GM18508 (cell line): Measurements from ENCODE around the gene DDX25.

Experiments
- ATAC-seq: cut with Tn5 transposase; IDR thresholded peaks from one replicate; pipeline ENCODE4 v1.9.1; 2021; ENCODE audit warnings: moderate number of reproducible peaks; ENCODE audit not compliant: insufficient read depth, unreplicated experiment

DDX25 gene

DNA sequence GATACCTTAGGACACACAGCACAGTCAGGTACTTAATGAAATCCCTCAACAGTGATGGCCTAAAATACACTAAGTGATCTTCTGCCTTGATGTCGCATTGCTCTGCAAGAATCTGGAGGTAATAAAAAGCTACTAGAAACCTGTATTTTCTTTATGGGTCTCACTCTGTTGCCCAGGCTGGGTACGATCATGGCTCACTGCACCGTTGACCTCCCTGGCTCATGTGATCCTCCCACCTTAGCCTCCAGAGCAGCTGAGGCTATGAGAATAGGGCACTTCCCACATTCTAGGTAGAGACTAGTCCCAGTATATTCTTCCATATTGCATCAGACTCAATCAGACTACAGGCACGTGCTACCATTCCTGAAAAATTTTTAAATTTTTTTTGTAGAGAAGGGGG lies 63.2 kb downstream of the DDX25 start:
- no peak for ATAC-seq

DNA sequence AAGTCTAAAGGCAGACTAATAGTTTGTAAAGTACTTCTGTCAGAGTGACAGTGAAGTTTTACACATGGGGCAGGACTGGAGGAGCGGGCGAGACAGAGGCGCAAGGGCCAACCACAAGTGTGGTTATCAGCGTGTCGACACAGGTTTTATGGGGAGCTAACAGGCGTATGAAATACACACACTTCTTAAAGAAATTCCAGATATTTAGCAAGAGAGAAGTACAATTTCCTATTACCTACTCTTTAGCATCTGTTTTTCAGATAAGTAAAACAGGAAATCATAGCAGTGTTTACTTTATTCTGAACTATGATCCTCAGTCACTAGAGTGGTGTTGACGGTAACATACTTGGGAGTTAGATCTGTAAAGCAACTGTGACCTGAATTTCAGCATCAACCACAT lies 64.0 kb downstream of the DDX25 start:
- no peak for ATAC-seq

DNA sequence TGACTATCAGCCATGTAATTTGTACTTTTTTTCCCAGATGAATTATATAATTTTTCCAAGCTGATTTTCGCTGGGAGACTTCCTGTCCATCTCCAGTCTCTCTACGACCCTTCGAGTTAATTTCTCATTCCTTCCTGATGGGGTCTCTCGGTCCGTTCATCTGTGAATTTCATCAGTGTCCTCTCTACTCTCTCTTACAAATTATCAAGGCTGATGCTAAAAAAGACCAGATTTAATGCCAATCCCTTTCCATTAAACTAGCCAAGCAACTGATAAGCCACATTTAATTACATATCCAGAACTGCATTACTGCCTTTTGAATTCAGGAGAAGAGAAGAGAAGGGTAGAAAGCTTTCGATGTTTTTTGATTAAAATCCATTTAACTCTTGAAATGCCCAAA lies 67.3 kb downstream of the DDX25 start:
- no peak for ATAC-seq

DNA sequence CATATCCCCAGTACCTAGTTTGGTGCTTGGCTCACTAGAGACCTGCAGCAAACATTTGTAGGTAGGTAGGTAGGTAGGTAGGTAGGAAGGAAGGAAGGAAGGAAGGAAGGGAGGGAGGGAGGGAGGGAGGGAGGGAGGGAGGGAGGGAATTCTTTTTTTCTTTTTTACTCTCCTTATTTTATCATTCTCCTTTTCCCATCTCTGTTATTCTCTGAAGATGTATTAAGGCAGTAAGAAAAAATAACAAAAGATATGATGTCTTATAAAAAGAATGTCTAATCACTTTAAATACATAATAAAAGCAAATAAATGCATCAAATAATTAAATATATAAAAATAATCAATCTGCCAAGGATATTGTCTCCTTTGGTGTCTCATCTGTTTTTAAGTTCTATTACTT lies 70.0 kb downstream of the DDX25 start:
- no peak for ATAC-seq

DNA sequence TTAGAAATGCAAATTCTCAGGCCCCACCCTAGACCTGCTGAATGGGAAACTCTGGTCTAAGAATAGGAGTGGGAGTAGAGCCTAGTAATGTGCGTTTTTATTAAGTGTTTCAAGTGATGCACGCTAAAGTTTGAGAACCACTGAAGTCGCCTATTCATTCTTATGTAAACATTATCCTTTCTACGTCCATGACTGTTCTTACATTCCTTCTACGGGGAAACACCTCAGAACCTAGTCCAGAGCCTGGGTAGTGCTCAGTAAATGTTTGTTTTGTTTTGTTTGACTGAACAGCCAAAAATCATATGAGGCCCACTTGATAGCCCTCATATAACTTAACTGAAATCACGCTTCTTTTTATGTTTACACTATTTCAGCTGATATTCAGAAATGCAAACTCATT lies 71.3 kb downstream of the DDX25 start:
- no peak for ATAC-seq

DNA sequence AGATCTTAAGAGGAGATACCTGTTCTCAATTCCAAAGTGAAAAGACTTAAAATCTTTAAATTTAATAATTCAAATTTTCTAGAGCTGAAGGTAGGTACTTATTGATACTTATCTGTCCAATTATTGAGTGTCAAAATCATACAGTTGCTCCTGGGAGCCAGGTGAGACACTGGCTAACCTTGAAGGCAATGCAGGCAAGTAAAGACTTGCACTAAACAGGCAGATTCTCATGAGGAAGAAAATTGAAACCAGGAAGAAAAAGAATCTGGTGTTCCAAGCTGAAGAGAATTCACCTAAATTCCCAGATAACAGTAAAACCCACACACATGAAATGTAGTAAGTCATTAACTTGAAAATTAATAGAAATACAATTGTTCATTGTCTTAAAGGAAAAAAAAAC lies 71.8 kb downstream of the DDX25 start:
- no peak for ATAC-seq

DNA sequence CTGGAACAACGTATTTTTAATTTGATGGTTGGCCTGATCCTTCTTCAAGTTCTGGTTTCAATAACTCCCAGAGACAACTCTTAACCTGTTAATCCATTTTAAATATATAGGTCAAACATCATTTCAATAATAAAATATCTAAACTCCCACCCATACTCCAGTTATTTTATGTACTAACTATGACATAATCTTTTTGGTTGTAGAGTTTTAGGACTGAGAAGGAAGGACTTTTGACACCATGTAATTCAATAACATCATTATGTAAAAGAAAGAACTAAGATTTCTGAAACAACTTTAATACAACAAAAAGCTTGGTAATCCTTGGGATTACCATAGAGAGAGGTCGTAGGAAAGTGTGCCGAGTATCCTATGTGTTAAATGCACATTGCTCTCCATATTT lies 73.0 kb downstream of the DDX25 start:
- no peak for ATAC-seq

DNA sequence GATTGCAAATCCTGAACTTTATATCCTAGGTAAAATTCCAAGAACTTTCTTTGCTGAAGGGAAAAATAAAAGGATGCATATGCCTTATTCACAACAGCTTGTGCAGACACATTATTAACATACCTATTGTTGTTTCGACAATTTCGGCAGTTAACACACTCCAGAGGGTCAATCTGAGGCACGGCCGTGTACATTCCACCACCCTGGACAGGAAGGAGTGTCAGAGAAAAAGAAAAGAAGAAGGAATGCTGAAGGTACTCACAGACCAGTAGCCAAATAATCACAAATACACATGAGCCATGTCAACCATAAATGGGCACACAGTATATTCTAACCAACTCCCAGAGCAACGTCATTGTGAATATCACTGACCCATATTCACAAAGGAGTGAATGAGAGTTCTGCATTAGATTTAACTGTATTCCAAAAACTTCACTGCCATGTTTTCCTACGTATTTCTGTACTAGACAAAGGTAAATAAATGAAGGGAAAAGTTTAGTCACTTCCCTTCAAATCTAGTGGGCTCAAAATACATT lies 73.9 kb downstream of the DDX25 start:
- no peak for ATAC-seq
